ENCODE results near the gene MAPKAPK2.

DNA sequence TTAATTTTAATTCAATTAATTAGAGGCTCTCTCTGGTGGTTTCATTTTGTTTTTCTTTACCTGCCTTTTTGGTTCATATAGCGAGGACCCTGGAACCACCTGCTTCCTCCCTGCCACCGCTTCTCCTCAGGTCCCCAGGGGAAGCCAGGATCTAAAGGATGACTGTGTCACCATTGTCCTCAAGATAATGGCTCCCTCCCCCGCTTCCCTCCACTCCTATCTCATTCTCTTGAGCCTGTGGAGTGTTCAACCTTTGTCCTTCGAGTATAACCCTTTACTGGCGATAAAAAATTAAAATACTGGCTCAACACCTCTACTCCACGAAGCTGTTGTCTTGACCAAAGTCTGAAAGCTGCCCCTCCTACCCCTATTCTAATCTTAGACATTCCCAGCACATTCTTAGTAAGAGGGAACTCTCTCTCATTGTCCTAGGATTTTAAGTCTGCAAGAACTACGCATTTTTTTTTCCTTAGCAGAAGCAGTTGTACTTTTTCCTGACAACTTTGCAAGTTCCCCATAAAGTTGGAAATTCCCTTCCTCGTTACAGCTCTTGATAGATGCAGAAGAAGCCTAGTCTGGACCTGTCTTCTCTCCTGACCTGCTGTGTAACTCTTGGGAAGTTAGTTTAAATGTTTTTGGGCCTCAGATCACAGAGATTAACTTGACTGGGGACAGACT, 12.6 kb upstream of the MAPKAPK2 start:
- TF ChIP-seq, protein P1, sequence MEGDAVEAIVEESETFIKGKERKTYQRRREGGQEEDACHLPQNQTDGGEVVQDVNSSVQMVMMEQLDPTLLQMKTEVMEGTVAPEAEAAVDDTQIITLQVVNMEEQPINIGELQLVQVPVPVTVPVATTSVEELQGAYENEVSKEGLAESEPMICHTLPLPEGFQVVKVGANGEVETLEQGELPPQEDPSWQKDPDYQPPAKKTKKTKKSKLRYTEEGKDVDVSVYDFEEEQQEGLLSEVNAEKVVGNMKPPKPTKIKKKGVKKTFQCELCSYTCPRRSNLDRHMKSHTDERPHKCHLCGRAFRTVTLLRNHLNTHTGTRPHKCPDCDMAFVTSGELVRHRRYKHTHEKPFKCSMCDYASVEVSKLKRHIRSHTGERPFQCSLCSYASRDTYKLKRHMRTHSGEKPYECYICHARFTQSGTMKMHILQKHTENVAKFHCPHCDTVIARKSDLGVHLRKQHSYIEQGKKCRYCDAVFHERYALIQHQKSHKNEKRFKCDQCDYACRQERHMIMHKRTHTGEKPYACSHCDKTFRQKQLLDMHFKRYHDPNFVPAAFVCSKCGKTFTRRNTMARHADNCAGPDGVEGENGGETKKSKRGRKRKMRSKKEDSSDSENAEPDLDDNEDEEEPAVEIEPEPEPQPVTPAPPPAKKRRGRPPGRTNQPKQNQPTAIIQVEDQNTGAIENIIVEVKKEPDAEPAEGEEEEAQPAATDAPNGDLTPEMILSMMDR (conservative IDR thresholded peaks at IDR 0.05; ENCODE audit: low read length) = no peak
- no peak for TF ChIP-seq EZH2phosphoT487 (IDR thresholded peaks at IDR 0.05; ENCODE audit: borderline replicate concordance)

Data from Loucy (cell line).